HepG2 (cell line): Measurements from ENCODE around the gene RAET1E. TPM values are rescaled to one million over a fixed set of nuclear protein-coding genes. Genes with fewer than 3 reads are reported as not detected.
A peak's percentile ranks its signal among the peaks of the same experiment; 100 is the strongest.

ENCODE experiments used
- BRF2 ChIP-seq: sonication (generic); formaldehyde crosslinking; IDR thresholded peaks from 2 replicates; pipeline ENCODE4 v1.8.1; 2022; ENCODE audit warnings: mild to moderate bottlenecking, missing genetic modification reagents
- GABPA ChIP-seq, 2 experiments: IDR thresholded peaks; 2 replicates each; pipeline ENCODE4 v1.6.1; 2011 to 2016; ENCODE audit warnings: low read depth in 2 of 2, low read length in 1 of 2, missing biosample characterization in 1 of 2, missing genetic modification characterization in 1 of 2
- HMG20B ChIP-seq: conservative IDR thresholded peaks from 2 replicates; pipeline ENCODE4 v1.6.1; 2016; ENCODE audit warnings: missing genetic modification reagents, missing compliant biosample characterization
- KAT2B ChIP-seq: fragments of 150-350 bp; IDR thresholded peaks from 2 replicates; pipeline ENCODE4 v1.6.1; 2014; ENCODE audit warnings: low read depth, low read length, borderline replicate concordance
- NR2F1 ChIP-seq, 2 experiments: fragments of 450-650 bp in 1 of 2; formaldehyde crosslinking in 1 of 2; IDR thresholded peaks; 2 replicates each; pipeline versions ENCODE4 v1.5.0 to v1.6.1; 2016 to 2020; ENCODE audit warnings: mild to moderate bottlenecking in 1 of 2, missing compliant biosample characterization in 1 of 2, missing genetic modification reagents in 1 of 2, moderate library complexity in 1 of 2
- NRL ChIP-seq: sonication (generic); formaldehyde crosslinking; IDR thresholded peaks from 2 replicates; pipeline ENCODE4 v1.5.0; 2020; ENCODE audit warnings: missing genetic modification reagents, mild to moderate bottlenecking, moderate library complexity, borderline replicate concordance
- PAX8 ChIP-seq: sonication (generic); formaldehyde crosslinking; IDR thresholded peaks from 2 replicates; pipeline ENCODE4 v1.8.0; 2022; ENCODE audit warnings: mild to moderate bottlenecking, missing genetic modification reagents, borderline replicate concordance
- RARG ChIP-seq: sonication (generic); formaldehyde crosslinking; IDR thresholded peaks from 2 replicates; pipeline ENCODE4 v1.4.0; 2020; ENCODE audit warnings: low read depth, mild to moderate bottlenecking, missing genetic modification reagents
- RBM39 ChIP-seq: fragments of 200-400 bp; formaldehyde crosslinking; IDR thresholded peaks from one replicate; pipeline ENCODE4 v1.6.1; 2018; ENCODE audit warnings: antibody characterized with exemption, mild to moderate bottlenecking, low read depth, low read length; ENCODE audit not compliant: poor library complexity, severe bottlenecking
- REPIN1 ChIP-seq: sonication (generic); formaldehyde crosslinking; IDR thresholded peaks from 2 replicates; pipeline ENCODE4 v1.8.0; 2022; ENCODE audit warnings: missing genetic modification reagents, low read depth, mild to moderate bottlenecking, borderline replicate concordance
- TOE1 ChIP-seq: sonication (generic); formaldehyde crosslinking; IDR thresholded peaks from 2 replicates; pipeline ENCODE4 v1.4.0; 2020; ENCODE audit warnings: mild to moderate bottlenecking, missing genetic modification reagents
- TRIM22 ChIP-seq: fragments of 450-650 bp; IDR thresholded peaks from 2 replicates; pipeline ENCODE4 v1.6.1; 2017
- ZNF136 ChIP-seq: sonication (generic); formaldehyde crosslinking; IDR thresholded peaks from 2 replicates; pipeline ENCODE4 v1.8.1; 2022; ENCODE audit warnings: low read depth, mild to moderate bottlenecking, moderate library complexity, missing genetic modification reagents
- ZNF331 ChIP-seq: sonication (generic); formaldehyde crosslinking; IDR thresholded peaks from 2 replicates; pipeline ENCODE4 v1.4.0; 2020; ENCODE audit warnings: missing genetic modification reagents
- ZNF407 ChIP-seq: sonication (generic); formaldehyde crosslinking; IDR thresholded peaks from one replicate; pipeline ENCODE4 v1.5.1; 2020; ENCODE audit warnings: mild to moderate bottlenecking, missing genetic modification reagents; ENCODE audit errors: not compliant biosample characterization
- ZNF546 ChIP-seq: sonication (generic); formaldehyde crosslinking; conservative IDR thresholded peaks from 2 replicates; pipeline ENCODE4 v1.8.1; 2023; ENCODE audit warnings: mild to moderate bottlenecking, missing genetic modification reagents
- ZNF782 ChIP-seq: sonication (generic); formaldehyde crosslinking; IDR thresholded peaks from 2 replicates; pipeline ENCODE4 v1.4.0; 2020; ENCODE audit warnings: missing genetic modification reagents, mild to moderate bottlenecking, borderline replicate concordance
- polyA plus RNA-seq, 8 experiments: library from polyadenylated mRNA; depleted of rRNA in 3 of 8; stranded (reverse) in 7 of 8; unstranded in 1 of 8; fragments of >200 nt; fragmentation: Illumina TruSeq in 4 of 8; extraction: Trizol in 4 of 8; gene quantifications; 2 replicates each; pipeline versions ENCODE4 v1.2.1 to v1.2.3, GENCODE V29; 2011 to 2016; ENCODE audit warnings: low read depth in 4 of 8, missing spikeins in 1 of 8, mixed read lengths in 1 of 8; ENCODE audit not compliant: insufficient read depth in 1 of 8
- total RNA-seq, 5 experiments: library from RNA; depleted of rRNA; stranded (reverse); fragments of >200 nt; fragmentation: Illumina TruSeq; extraction: Trizol; gene quantifications; 2 replicates each; pipeline ENCODE4 v1.2.3, GENCODE V29; 2016; ENCODE audit warnings: low read depth in 1 of 5

Gene RAET1E
- total and polyA plus RNA-seq, 2 of the 13 experiments (the other 11 are each of a cell fraction or from before 2014, with no cell fraction given) = not detected

GRCh38 chr6:149863698-149864577, 34.0 kb downstream of the RAET1E start, which contains the start of gene LRP11 (continued):
- TF ChIP-seq BRF2 (CRISPR knock-in tag) (peak; percentile 83), RARG (0 out of 2 replicates have a peak, but pooled peaks have one; percentile 62), ZNF331 (peak; percentile 26), TOE1 (CRISPR knock-in tag) (no peak), RBM39 (peak; percentile 53), ZNF407 (CRISPR knock-in tag) (no peak), NR2F1 (CRISPR knock-in tag; IDR thresholded peaks at IDR 0.05) (no peak), ZNF782 (CRISPR knock-in tag) (no peak; the same call in 1 of the 2 replicates), KAT2B (no peak), NRL (CRISPR knock-in tag) (no peak), HMG20B (CRISPR knock-in tag) (no peak), GABPA (IDR thresholded peaks at IDR 0.05; ENCODE audit: low read depth, low read length) (no peak), GABPA (CRISPR knock-in tag; IDR thresholded peaks at IDR 0.05; ENCODE audit: low read depth) (no peak), REPIN1 (CRISPR knock-in tag) (peak; percentile 3; the same call in 1 of the 2 replicates), ZNF546 (CRISPR knock-in tag) (peak; percentile 29; the same call in 1 of the 2 replicates), ZNF136 (no peak), PAX8 (CRISPR knock-in tag) (no peak), TRIM22 (no peak)
